SU-DHL-6 (cell line): ENCODE data around the gene GALNT17.

Experiments used
- H2AFZ ChIP-seq: fragments of 200-600 bp; sonication (generic); 2 replicates; pipeline ENCODE4 v1.6.1; 2014; ENCODE audit warnings: low read depth, mild to moderate bottlenecking, moderate library complexity, mixed read lengths, antibody characterized with exemption, low read length; ENCODE audit not compliant: severe bottlenecking
- H3F3A ChIP-seq: fragments of 200-600 bp; shearing (Covaris generic); 2 replicates; pipeline ENCODE4 v1.6.0; 2016; ENCODE audit warnings: antibody characterized with exemption, mild to moderate bottlenecking; ENCODE audit not compliant: insufficient read depth
- H3K27ac ChIP-seq: fragments of 200-600 bp; sonication (generic); 2 replicates; pipeline ENCODE4 v1.5.1; 2016; ENCODE audit warnings: low read depth, mild to moderate bottlenecking, low read length, moderate library complexity, mixed read lengths
- H3K27me3 ChIP-seq: fragments of 200-600 bp; sonication (generic), shearing (Covaris generic); 2 replicates; pipeline ENCODE4 v1.6.0; 2014; ENCODE audit warnings: mild to moderate bottlenecking, low read length
- H3K36me3 ChIP-seq: fragments of 200-600 bp; sonication (generic); 2 replicates; pipeline ENCODE4 v1.6.1; 2014; ENCODE audit warnings: mild to moderate bottlenecking, low read length, mixed read lengths
- H3K4me2 ChIP-seq: fragments of 300-600, 200-600 bp; shearing (Covaris generic), sonication (generic); 2 replicates; pipeline ENCODE4 v1.6.0; 2014; ENCODE audit warnings: low read length, low read depth, mild to moderate bottlenecking; ENCODE audit not compliant: poor library complexity, severe bottlenecking
- H3K4me3 ChIP-seq: fragments of 200-600 bp; sonication (generic); 2 replicates; pipeline ENCODE4 v1.5.1; 2014; ENCODE audit warnings: antibody characterized with exemption, low read length, mild to moderate bottlenecking, mixed read lengths; ENCODE audit not compliant: insufficient read depth, poor library complexity, severe bottlenecking
- H3K79me2 ChIP-seq: fragments of 200-600 bp; sonication (generic); 2 replicates; pipeline ENCODE4 v1.6.1; 2014; ENCODE audit warnings: mild to moderate bottlenecking, low read length, moderate library complexity; ENCODE audit not compliant: insufficient read depth
- H3K9ac ChIP-seq: fragments of 200-600 bp; sonication (generic); 2 replicates; pipeline ENCODE4 v1.7.0; 2014; ENCODE audit warnings: mild to moderate bottlenecking, low read length
- H3K9me2 ChIP-seq: fragments of 200-600 bp; sonication (generic); replicated peaks from 2 replicates; pipeline ENCODE4 v1.6.1; 2014; ENCODE audit warnings: low read length; ENCODE audit not compliant: insufficient read depth
- H3K9me3 ChIP-seq: fragments of 200-600 bp; sonication (generic); 2 replicates; pipeline ENCODE4 v1.6.1; 2014; ENCODE audit warnings: low read length, mixed read lengths; ENCODE audit not compliant: insufficient read depth
- H4K20me1 ChIP-seq: fragments of 200-600 bp; sonication (generic); 2 replicates; pipeline ENCODE4 v1.6.1; 2014; ENCODE audit warnings: low read depth, mild to moderate bottlenecking, antibody characterized with exemption, low read length, moderate library complexity, mixed read lengths
- EZH2phosphoT487 ChIP-seq: fragments of 200-600 bp; sonication (generic), shearing (Covaris generic); conservative IDR thresholded peaks from 2 replicates; pipeline ENCODE4 v1.6.1; 2018; ENCODE audit warnings: mild to moderate bottlenecking, antibody characterized with exemption, low read length, moderate library complexity, mixed read lengths
- TF ChIP-seq, protein P1 (sequence below): fragments of 200-600 bp; sonication (generic); IDR thresholded peaks from one replicate; pipeline ENCODE4 v1.5.1; 2017; ENCODE audit warnings: antibody characterized with exemption, mild to moderate bottlenecking, low read length, moderate library complexity; ENCODE audit not compliant: insufficient read depth, poor library complexity, severe bottlenecking

Gene GALNT17

DNA sequence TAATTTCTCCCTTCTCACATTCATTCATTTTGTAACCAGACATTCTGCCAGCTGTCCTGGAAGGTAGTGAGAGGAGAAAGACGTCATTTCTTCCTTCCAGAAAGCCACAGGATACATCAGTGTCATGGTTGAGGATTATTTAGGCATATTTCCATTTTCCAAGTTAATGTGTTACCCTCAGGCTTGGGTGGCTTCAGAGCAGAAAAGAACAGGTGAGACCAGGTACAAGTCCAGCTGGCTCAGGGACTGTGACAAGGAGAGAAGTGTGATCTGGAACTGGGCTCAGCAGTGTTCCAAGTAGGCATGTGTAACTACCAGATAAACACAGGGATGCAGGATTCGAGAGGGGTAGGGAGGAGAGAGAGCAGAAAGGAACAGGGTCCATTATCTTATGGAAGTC is 386.9 kb downstream of the GALNT17 start:
- no peaks in the 10 kb centered on the region for H3F3A ChIP-seq
- H3K79me2 ChIP-seq: no peaks in the 10 kb centered on the region
- no peaks in the 10 kb centered on the region for H3K36me3 ChIP-seq
- no peak for TF ChIP-seq EZH2phosphoT487
- TF ChIP-seq, protein P1, sequence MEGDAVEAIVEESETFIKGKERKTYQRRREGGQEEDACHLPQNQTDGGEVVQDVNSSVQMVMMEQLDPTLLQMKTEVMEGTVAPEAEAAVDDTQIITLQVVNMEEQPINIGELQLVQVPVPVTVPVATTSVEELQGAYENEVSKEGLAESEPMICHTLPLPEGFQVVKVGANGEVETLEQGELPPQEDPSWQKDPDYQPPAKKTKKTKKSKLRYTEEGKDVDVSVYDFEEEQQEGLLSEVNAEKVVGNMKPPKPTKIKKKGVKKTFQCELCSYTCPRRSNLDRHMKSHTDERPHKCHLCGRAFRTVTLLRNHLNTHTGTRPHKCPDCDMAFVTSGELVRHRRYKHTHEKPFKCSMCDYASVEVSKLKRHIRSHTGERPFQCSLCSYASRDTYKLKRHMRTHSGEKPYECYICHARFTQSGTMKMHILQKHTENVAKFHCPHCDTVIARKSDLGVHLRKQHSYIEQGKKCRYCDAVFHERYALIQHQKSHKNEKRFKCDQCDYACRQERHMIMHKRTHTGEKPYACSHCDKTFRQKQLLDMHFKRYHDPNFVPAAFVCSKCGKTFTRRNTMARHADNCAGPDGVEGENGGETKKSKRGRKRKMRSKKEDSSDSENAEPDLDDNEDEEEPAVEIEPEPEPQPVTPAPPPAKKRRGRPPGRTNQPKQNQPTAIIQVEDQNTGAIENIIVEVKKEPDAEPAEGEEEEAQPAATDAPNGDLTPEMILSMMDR: no peak
- no peaks in the 10 kb centered on the region for H3K27me3 ChIP-seq
- H4K20me1 ChIP-seq: no peaks in the 10 kb centered on the region
- H3K4me3 ChIP-seq: no peak overlapping the region
- no peak overlapping the region for H3K27ac ChIP-seq
- H3K9ac ChIP-seq: no peak overlapping the region
- no peak overlapping the region for H2AFZ ChIP-seq
- no peaks in the 10 kb centered on the region for H3K9me2 ChIP-seq
- no peak overlapping the region for H3K4me2 ChIP-seq
- peaks cover 23% of the 10 kb centered on the region; the same call in 1 of the 2 replicates for H3K9me3 ChIP-seq

DNA sequence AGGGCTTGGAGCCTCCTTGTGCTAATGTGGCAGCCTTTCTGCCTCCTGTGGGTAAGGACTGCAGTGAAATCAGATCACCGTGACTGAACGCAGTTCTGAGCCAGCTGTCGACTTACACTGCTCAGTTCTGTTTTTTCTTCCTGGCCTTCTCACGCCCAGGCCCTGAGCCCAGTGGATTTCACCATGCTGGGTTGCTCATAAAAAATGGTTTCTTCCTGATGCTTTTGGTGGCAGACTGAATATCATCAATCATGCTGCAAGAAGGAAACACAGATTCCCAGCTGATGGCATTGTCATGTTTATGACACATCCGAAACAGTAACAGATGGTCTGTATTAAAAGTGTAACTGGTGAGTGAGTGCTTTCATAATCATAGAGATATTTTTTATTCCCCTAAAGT is 389.6 kb downstream of the GALNT17 start:
- Histone ChIP-seq H3K9me2 (no peaks in the 10 kb centered on the region), H4K20me1 (no peaks in the 10 kb centered on the region), H3K4me3 (no peak overlapping the region), H3K9me3 (peaks cover 16% of the 10 kb centered on the region; the same call in 1 of the 2 replicates), H3K27me3 (no peaks in the 10 kb centered on the region), H2AFZ (no peak overlapping the region), H3K4me2 (no peak overlapping the region), H3K36me3 (no peaks in the 10 kb centered on the region), H3K9ac (no peak overlapping the region), H3F3A (no peaks in the 10 kb centered on the region), H3K79me2 (no peaks in the 10 kb centered on the region), H3K27ac (no peak overlapping the region)
- no peak for TF ChIP-seq EZH2phosphoT487
- TF ChIP-seq, protein P1: no peak

- Histone ChIP-seq H3K9me3 (peaks cover 14% of the 10 kb centered on the region; the same call in 1 of the 2 replicates), H3K4me2 (no peak overlapping the region), H3K4me3 (no peak overlapping the region), H3K9me2 (no peaks in the 10 kb centered on the region), H3K27ac (no peak overlapping the region), H3K27me3 (no peaks in the 10 kb centered on the region), H4K20me1 (no peaks in the 10 kb centered on the region), H2AFZ (no peak overlapping the region), H3F3A (no peaks in the 10 kb centered on the region), H3K36me3 (no peaks in the 10 kb centered on the region), H3K79me2 (no peaks in the 10 kb centered on the region), H3K9ac (no peak overlapping the region)
- TF ChIP-seq, protein P1: no peak
- TF ChIP-seq EZH2phosphoT487: no peak
Measured at GRCh38 chr7:71526106-71526505, 394.2 kb downstream of the GALNT17 start.
